Heart right ventricle (tissue), 16 donors: Measurements from ENCODE around the gene TMOD1. TPM values are rescaled to one million over a fixed set of nuclear protein-coding genes. Genes with fewer than 3 reads are reported as not detected.
A peak's percentile ranks its signal among the peaks of the same experiment; 100 is the strongest.

ENCODE experiments used
- ATAC-seq, 8 donors: fragments of 200-7000 bp; cut with Tn5 transposase; one replicate each; pipeline ENCODE4 v1.9.1; 2020; ENCODE audit warnings: mild to moderate bottlenecking in 8 of 8, moderate library complexity in 8 of 8, moderate number of reproducible peaks in 1 of 8
- DNase-seq, 2 donors: peaks; one replicate each; pipeline ENCODE4 v3.0.0-alpha.2; 2020
- H3K27ac ChIP-seq, 10 donors: fragments of 200-600 bp; sonication (generic) in 2 of 10; one replicate each; pipeline versions ENCODE4 v1.5.0 to v1.8.0; 2020 to 2022; ENCODE audit warnings: mild to moderate bottlenecking in 3 of 10
- H3K27me3 ChIP-seq, 7 donors: fragments of 200-600 bp; one replicate each; pipeline ENCODE4 v1.8.0; 2021 to 2022; ENCODE audit warnings: mild to moderate bottlenecking in 2 of 7
- H3K36me3 ChIP-seq, 9 donors: fragments of 200-600 bp; sonication (generic) in 1 of 9; one replicate each; pipeline versions ENCODE4 v1.5.0 to v1.8.0; 2020 to 2022; ENCODE audit warnings: mild to moderate bottlenecking in 2 of 9
- H3K4me1 ChIP-seq, 9 donors: fragments of 200-600 bp; sonication (generic) in 1 of 9; one replicate each; pipeline versions ENCODE4 v1.5.0 to v1.8.0; 2020 to 2022; ENCODE audit warnings: mild to moderate bottlenecking in 4 of 9
- H3K4me3 ChIP-seq, 10 donors: fragments of 200-600 bp; sonication (generic) in 2 of 10; one replicate each; pipeline versions ENCODE4 v1.5.0 to v1.8.0; 2020 to 2022; ENCODE audit warnings: mild to moderate bottlenecking in 7 of 10, moderate library complexity in 2 of 10
- H3K9me3 ChIP-seq, 11 donors: fragments of 200-600 bp in 10 of 11; sonication (generic) in 2 of 11; one replicate each; pipeline versions ENCODE4 v1.5.0 to v1.8.0; 2013 to 2022; ENCODE audit warnings: mild to moderate bottlenecking in 2 of 11, control low read depth in 1 of 11, moderate library complexity in 1 of 11
- CTCF ChIP-seq, 9 donors: fragments of 200-600 bp; sonication (generic) in 2 of 9; IDR thresholded peaks; one replicate each; pipeline versions ENCODE4 v1.5.0 to v1.8.0; 2021 to 2022; ENCODE audit warnings: antibody characterized with exemption in 9 of 9, mild to moderate bottlenecking in 5 of 9, moderate library complexity in 1 of 9
- WGBS, 2 donors: extraction: QIAGEN DNeasy Blood & Tissue Kit; methylation state at CpG; one replicate each; pipeline ENCODE4 v1.1.7; 2013; ENCODE audit warnings: inconsistent platforms in 1 of 2; 5-methylcytosine and 5-hydroxymethylcytosine counted together
- intact Hi-C, 10 donors: fragments of 100-400 bp; cut with DNase I; formaldehyde crosslinking; loops; one replicate each; pipeline versions ENCODE4 v1.11.1 to v1.14.2; 2022
- polyA plus RNA-seq, 2 donors: library from polyadenylated mRNA; stranded (reverse); fragments of 200-250 nt; gene quantifications; one replicate each; pipeline ENCODE4 v1.2.3, GENCODE V29; 2013
- total RNA-seq, 10 donors: library from RNA; stranded (reverse); fragmentation: NEBNext Ultra II Directional in 3 of 10; extraction: Animal tissue kit (Norgen Biotek cat#: 25700) in 3 of 10; gene quantifications; one replicate each; pipeline versions ENCODE4 v1.2.1 to v1.2.4, GENCODE V29; 2021 to 2023
- donor health status: Arrhythmogenic right ventricular cardiomyopathy.
- donor health status: ischemic (EF 13 %, LVEDD 7.1; RV severe dilation, severe dysfunction).
- donor health status: healthy with polysubstance abuse.
- donor health status: DM: no; HTN: yes; CAD: no.
- donor health status: DM: no; HTN: no; CAD: no.
- donor health status: ischemic (EF 25% LVEDD 6.9; RV normal size, moderate dysfunction).
- donor health status: ischemic (EF 25% LVEDD 5.7; RV mildly dilated, moderate dysfunction).
- donor health status: healthy.
- donor health status: DM: yes; HTN: yes; CAD: no.
- donor health status: Ischemic cardiomyopathy.
- donor health status: ischemic (EF 35%, LVEDD 5.7; RV mildly dilated, moderate dysfunction).
- donor health status: nonischemic (EF 11% LVEDD 7.7; RV severe dilation, severe dysfunction).
- donor health status: DM: yes; HTN: yes; CAD: no.
- donor health status: PGD.
- donor health status: ischemic (EF 29% LVEDD 5.4; RV normal size, mild dysfunction).
- donor health status: nonischemic (EF 23%, LVEDD 6.1; RV moderate dilation, normal function).

Gene TMOD1
- total and polyA plus RNA-seq, 12 donors, result 83.7 to 203 (median 176) TPM

DNA sequence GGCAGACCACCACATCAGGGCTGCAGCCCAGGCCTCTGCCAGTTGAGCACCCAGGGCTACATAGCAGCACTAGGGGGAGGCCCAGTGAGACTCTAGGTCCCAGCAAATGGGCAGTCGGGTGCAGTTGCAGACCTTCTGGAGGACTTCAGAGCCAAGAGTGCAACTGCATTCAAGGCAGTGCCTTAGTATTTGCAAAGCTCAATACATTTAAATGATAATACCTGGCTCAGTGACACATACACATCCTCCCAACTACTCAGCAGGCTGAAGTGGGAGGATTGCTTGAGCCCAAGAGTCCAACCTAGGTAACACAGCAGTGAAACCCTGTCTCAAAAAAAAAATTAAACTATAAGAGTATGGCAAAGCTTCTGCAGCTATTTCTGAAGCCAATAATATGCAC lies 38.6 kb upstream of the TMOD1 start:
- no peaks in the 10 kb centered on the region for H3K9me3 ChIP-seq
- WGBS, 2 donors, result 100% methylated on average over 1 of the region's 1 CpG
- DNase-seq (no peak), ATAC-seq (peak in 2 of 8 donors; percentile 31 to 49)
- no peak overlapping the region for H3K4me3 ChIP-seq
- H3K4me1 ChIP-seq, result no peaks in the 10 kb centered on the region
- intact Hi-C loops, result loop anchor here in 1 of 10 donors (10.0 kb wide), 1 partner anchor 152 kb away; no protein-coding TSS in a partner anchor
- no peak overlapping the region for H3K27ac ChIP-seq
- no peak for TF ChIP-seq CTCF (IDR thresholded peaks at IDR 0.05)
- peaks cover 0 to 65% (median 11%) of the 10 kb centered on the region in 9 donors for H3K36me3 ChIP-seq
- H3K27me3 ChIP-seq, result no peaks in the 10 kb centered on the region

GRCh38 chr9:97468658-97469448 lies 32.6 kb upstream of the TMOD1 start:
- DNase-seq (peak; percentile 56 to 85), ATAC-seq (peak; percentile 95 to 98 (median 98))
- intact Hi-C loops, result loop anchor here in 9 of 10 donors (1.0 to 10.0 kb wide), 8 partner anchors 123 to 433 kb away; no protein-coding TSS in a partner anchor
- H3K27ac ChIP-seq, result peak overlapping the region in 9 of 10 donors; percentile 17 to 72 (median 53)
- peak; percentile 58 to 95 (median 83) for TF ChIP-seq CTCF (IDR thresholded peaks at IDR 0.05)
- H3K4me3 ChIP-seq, result no peak overlapping the region
- peaks cover 0 to 24% (median 7%) of the 10 kb centered on the region in 9 donors for H3K4me1 ChIP-seq
- 47 to 56% methylated on average over 4 of the region's 4 CpGs for WGBS, 2 donors
- peaks cover 0 to 65% (median 11%) of the 10 kb centered on the region in 9 donors for H3K36me3 ChIP-seq
- no peaks in the 10 kb centered on the region for H3K9me3 ChIP-seq
- no peaks in the 10 kb centered on the region for H3K27me3 ChIP-seq

- Histone ChIP-seq H3K36me3 (peaks cover 0 to 67% (median 3%) of the 10 kb centered on the region in 9 donors), H3K9me3 (no peaks in the 10 kb centered on the region), H3K27me3 (no peaks in the 10 kb centered on the region), H3K4me3 (no peak overlapping the region), H3K4me1 (peaks cover 0 to 24% (median 7%) of the 10 kb centered on the region in 9 donors), H3K27ac (peak overlapping the region in 2 of 10 donors; percentile 3 to 59)
- intact Hi-C loops, result loop anchor here in 3 of 10 donors (1.0 to 5.0 kb wide), 3 partner anchors 142 to 145 kb away; no protein-coding TSS in a partner anchor
- DNase-seq, result no peak
- WGBS, 2 donors, result 29 to 70% methylated on average over 2 of the region's 2 CpGs
- TF ChIP-seq CTCF (IDR thresholded peaks at IDR 0.05), result peak in 7 of 9 donors; percentile 22 to 57 (median 44)
- peak in 6 of 8 donors; percentile 30 to 65 (median 62) for ATAC-seq
Measured at GRCh38 chr9:97470076-97470475, 31.4 kb upstream of the TMOD1 start.

DNA sequence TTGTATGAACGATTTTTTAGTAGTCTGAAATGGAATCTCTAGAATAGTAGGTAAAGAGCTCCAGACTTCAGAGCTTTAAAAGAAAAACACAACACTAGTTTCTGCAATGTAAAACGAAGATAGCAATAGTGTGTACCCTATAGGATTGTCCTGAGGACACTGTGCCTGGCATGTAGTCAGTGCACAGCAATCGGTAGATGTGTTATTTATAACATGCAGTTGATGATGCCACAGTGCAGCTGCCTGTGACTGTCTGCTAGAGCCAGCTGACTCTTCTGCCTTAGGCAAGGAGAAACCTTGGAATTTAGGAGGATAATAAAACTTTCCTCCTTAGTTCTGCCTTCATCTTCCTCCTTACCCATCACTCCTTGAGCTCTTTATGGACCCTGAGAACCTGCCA lies 27.7 kb upstream of the TMOD1 start:
- Histone ChIP-seq H3K4me1 (peaks cover 0 to 18% (median 7%) of the 10 kb centered on the region in 9 donors), H3K4me3 (no peak overlapping the region), H3K36me3 (peaks cover 0 to 64% (median 5%) of the 10 kb centered on the region in 9 donors), H3K27ac (no peak overlapping the region), H3K27me3 (no peaks in the 10 kb centered on the region), H3K9me3 (no peaks in the 10 kb centered on the region)
- DNase-seq, result no peak
- no peak for TF ChIP-seq CTCF (IDR thresholded peaks at IDR 0.05)
- ATAC-seq, result peak in 2 of 8 donors; percentile 66 to 73
- WGBS, 2 donors, result 52 to 65% methylated on average over 3 of the region's 3 CpGs
- intact Hi-C loops, result loop anchor here in 1 of 10 donors (5.0 kb wide), 1 partner anchor 139 kb away; no protein-coding TSS in a partner anchor
